Measurements from ENCODE around the gene MXRA8. TPM values are rescaled to one million over a fixed set of nuclear protein-coding genes. Genes with fewer than 3 reads are reported as not detected.
"Not testable (repeated sequence)": the region's sequence is repeated elsewhere in the genome, so short reads cannot be mapped to it uniquely, and the experiment has no call there.

MXRA8 gene
- total RNA-seq, 2 donors from 2014 or later: not detected

DNA sequence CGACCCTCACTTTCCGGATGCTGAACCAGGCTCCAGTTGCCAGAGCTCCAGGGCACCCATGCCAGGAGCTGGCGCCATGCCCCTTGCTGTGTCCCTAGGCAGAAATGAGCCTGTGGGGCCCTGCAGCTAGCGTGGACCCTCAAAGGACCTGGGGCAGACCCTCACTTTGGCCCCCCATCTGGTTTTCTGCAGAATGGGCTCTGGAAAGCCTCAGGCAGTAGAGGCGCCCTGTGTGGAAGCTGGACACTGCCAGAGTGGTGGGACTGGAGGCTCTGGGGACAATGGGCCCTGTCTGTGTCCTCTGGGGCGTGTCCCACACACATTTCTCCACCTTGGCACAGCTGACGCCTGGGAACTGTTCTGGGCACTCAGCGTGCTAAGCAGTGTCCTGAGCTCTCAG, 22.9 kb upstream of the MXRA8 start:
- Mint-ChIP-seq H3K27me3 (no peaks in the 10 kb centered on the region), H3K4me1 (ENCODE audit: low read depth in 2 of 2) (peaks cover 3 to 4% of the 10 kb centered on the region in 2 donors), H3K36me3 (peaks cover under 1% of the 10 kb centered on the region), H3K4me3 (no peak overlapping the region), H3K9me3 (no peaks in the 10 kb centered on the region), H3K27ac (no peak overlapping the region)
- DNase-seq (ENCODE audit: low spot score): no peak
- ATAC-seq: peak in 1 of 2 donors; percentile 36

DNA sequence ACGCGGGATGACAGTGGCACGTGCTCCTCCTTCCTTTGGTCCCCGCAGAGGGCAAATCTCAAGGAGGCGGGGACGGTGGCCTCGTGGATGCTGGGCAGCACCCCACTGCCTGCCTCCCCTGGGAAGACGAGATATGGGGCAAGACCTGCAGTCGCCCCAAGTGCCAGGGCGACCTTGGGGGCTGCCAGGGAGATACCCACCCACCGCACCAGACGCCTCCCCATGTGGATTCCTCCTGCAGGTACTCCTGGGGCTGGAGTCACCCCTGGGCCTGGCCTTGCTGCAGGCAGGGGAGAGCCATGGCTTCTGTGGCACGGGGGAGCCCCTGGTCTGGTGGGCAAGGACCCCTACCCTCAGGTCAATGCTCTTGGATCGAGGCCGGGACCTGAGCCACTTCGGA, 22.5 kb upstream of the MXRA8 start:
- no peaks in the 10 kb centered on the region for H3K9me3 Mint-ChIP-seq
- peaks cover 3 to 4% of the 10 kb centered on the region in 2 donors for H3K4me1 Mint-ChIP-seq (ENCODE audit: low read depth in 2 of 2)
- H3K27me3 Mint-ChIP-seq: no peaks in the 10 kb centered on the region
- DNase-seq (ENCODE audit: low spot score) (no peak), ATAC-seq (no peak)
- no peak overlapping the region for H3K4me3 Mint-ChIP-seq
- H3K36me3 Mint-ChIP-seq: no peaks in the 10 kb centered on the region
- H3K27ac Mint-ChIP-seq: no peak overlapping the region

DNA sequence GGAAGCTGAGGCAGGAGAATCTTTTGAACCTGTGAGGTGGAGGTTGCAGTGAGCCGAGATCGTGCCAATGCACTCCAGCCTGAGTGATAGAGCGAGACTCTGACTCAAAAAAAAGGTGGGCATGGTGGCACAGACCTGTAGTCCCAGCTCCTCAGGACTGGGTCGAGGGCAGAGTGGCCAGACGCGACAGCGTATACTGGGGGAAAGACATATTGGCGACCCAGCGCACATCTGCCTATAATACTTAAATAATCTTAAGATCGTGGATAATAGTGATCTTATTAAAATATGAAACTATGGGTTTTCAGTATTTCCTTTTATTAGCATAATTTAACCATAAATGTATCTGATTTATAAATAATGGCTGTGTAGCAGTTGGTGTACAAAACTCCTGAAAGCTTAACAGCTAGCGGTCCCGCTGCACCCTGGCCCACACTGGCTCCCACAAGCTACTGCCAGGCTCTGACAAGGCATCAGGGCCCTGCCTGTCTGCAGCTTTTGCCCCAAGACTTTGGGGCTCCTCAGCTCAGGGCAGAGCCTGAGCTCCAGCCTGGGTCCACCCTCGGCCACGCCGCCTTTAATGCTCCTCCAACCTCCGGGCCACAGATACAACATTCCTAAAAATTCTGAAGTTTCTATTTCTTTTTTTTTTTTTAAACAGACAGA, 19.3 kb upstream of the MXRA8 start:
- H3K4me3 Mint-ChIP-seq: no peak overlapping the region

DNA sequence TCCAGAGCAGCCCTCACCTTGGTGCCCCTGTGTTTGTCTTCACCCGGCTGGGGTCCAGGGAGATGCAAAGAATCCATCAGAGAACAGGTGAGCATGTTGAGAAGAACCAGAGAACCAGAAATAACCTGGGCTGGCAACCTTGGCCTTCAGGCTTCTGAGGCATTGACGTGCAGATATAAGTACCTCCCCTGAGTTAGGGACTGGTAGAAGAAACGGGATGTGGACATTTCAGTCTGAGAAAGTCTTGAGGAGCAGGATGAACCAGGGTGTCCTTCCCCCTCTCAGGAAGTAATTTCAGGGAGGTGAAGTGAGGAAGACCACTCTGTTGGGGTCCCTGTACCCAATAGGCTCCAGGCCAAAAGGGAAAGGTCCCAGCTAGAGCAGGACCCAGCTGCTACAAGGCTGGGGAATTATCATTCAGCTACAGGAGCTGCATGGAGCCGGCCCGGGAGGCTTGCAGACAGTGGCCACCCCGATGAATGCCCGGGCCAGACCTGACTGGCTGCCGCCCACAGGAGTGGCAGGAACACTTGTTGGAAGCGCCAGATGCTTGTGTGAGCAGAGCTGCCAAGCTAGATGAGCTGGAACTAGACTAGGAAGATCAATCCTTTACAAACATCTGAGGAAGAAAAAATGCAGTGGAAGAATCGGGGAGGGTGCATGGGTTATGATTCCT, 18.3 kb upstream of the MXRA8 start:
- H3K27me3 Mint-ChIP-seq: no peaks in the 10 kb centered on the region
- peak overlapping the region; percentile 84 to 90 for H3K27ac Mint-ChIP-seq
- H3K4me3 Mint-ChIP-seq: no peak overlapping the region
- no peak for DNase-seq (ENCODE audit: low spot score)
- ATAC-seq: no peak
- H3K36me3 Mint-ChIP-seq: no peaks in the 10 kb centered on the region
- H3K9me3 Mint-ChIP-seq: no peaks in the 10 kb centered on the region
- H3K4me1 Mint-ChIP-seq (ENCODE audit: low read depth in 2 of 2): peaks cover 4 to 6% of the 10 kb centered on the region in 2 donors

More for the DNA sequence above, 19.3 kb upstream of the MXRA8 start:
- DNase-seq (ENCODE audit: low spot score): no peak
- H3K36me3 Mint-ChIP-seq: no peaks in the 10 kb centered on the region
- no peak overlapping the region for H3K27ac Mint-ChIP-seq
- H3K4me1 Mint-ChIP-seq (ENCODE audit: low read depth in 2 of 2): peaks cover 4 to 5% of the 10 kb centered on the region in 2 donors
- H3K9me3 Mint-ChIP-seq: no peaks in the 10 kb centered on the region
- H3K27me3 Mint-ChIP-seq: no peaks in the 10 kb centered on the region
- no peak for ATAC-seq

DNA sequence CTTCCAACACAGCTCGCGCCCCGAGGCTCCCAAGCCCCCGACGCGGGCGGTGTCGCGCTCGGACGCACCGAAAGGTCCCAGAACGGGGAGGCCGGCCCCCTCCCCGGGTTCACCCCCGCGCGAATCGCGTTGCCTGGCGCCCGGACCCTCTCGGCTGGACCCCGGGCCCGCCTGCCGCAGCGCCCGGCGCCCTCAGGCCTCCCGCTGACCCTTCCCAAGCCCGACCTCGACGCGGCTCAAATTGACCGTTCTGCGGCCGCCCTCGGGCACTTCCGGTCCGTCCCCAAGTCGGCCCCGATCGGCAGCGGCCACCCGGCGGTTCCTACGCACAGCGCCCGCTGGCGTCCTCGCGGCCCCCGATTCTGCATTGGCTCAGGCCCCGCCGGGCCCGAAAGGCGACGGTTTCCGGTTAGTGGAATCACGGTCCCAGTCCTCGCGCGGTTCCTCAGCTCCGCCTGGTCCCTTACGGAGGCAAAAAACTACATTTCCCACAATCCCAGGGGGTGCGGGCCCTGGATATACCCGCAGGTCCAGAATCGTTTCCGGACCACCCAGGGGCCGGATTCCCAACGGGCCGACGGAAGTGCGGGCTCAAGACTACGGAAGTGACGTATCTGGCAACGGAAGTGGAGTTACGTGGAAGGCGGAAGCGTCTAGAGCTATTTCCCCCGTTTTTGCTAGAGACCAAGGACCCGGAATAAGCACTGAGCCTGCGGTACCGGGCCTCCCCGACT, 16.7 kb upstream of the MXRA8 start, which contains the start of gene AURKAIP1:
Gene AURKAIP1, minus strand, starts transcription at position 279 of the 734 bp plus-strand sequence. CDS start 451 bp downstream, outside the sequence.
- H3K9me3 Mint-ChIP-seq: no peaks in the 10 kb centered on the region
- no peaks in the 10 kb centered on the region for H3K27me3 Mint-ChIP-seq
- DNase-seq (ENCODE audit: low spot score) (peak; percentile 99), ATAC-seq (peak; percentile 94 to 97)
- peak within 1 kb of the TSS; percentile 84 to 90 for H3K27ac Mint-ChIP-seq
- H3K4me3 Mint-ChIP-seq: peak within 1 kb of the TSS; percentile 92
- peaks cover 4 to 6% of the 10 kb centered on the region in 2 donors for H3K4me1 Mint-ChIP-seq (ENCODE audit: low read depth in 2 of 2)
- H3K36me3 Mint-ChIP-seq: no peaks in the 10 kb centered on the region

DNA sequence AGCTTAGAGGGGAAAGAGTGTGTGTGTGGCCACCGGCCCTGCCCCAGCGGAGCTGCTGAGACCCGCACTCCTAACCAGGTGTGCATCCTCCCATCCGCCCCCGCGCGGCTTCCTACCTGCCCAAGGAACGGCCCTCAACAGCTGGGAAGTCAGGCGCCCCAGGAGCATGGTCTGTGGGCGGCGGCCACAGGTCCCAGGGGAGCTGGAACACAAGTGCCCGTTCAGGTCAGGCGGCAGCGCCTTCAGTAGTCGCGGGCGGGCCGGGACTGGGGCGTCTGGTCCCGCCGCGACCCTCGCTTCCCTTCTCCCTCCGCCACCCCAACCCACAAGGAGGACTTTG, 16.2 kb upstream of the MXRA8 start:
- no peaks in the 10 kb centered on the region for H3K27me3 Mint-ChIP-seq
- peak overlapping the region; percentile 84 to 90 for H3K27ac Mint-ChIP-seq
- H3K9me3 Mint-ChIP-seq: no peaks in the 10 kb centered on the region
- H3K4me3 Mint-ChIP-seq: peak overlapping the region; percentile 92
- no peak for ATAC-seq
- peaks cover 4 to 6% of the 10 kb centered on the region in 2 donors for H3K4me1 Mint-ChIP-seq (ENCODE audit: low read depth in 2 of 2)
- no peak for DNase-seq (ENCODE audit: low spot score)
- no peaks in the 10 kb centered on the region for H3K36me3 Mint-ChIP-seq

DNA sequence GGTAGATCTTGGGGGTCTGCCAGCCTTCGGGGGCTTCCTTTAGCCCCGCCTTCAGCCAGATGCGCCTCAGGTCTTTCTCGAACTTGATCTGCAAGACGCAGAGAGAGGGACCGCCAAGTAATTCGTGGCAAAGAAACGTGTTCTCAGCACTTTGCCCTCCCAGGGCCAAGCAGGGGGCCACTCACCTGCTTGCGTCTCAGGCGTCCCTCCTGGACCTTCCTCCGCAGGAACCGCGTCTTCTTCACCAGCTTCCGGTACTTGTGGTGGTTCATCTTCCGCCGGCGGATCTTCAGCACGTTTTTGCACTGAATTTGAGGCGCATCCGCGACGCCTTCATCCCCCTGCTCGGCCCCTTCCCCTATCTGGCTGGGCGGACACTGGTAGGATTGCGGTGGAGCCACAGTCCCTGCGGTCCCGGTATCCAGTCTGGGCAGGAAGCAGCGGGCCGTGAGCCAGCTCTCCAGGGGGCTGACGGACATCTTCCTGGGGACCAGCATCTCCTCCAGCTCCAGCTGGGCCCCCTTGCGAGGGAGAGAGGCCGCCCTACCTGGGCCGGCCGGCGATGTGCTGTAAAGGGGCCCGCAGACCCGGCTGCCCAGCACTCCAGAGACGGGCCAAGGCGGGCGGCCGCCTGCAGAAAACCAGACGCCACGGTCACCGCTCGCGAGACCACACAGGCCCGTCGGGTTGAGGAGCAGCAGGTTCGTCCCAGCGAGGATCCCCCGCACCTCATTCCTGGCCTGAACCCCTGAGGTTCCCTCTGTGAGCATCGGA, 15.6 kb upstream of the MXRA8 start:
- Mint-ChIP-seq H3K27me3 (no peaks in the 10 kb centered on the region), H3K9me3 (no peaks in the 10 kb centered on the region), H3K27ac (peak overlapping the region in 1 of 2 donors; percentile 84), H3K4me1 (ENCODE audit: low read depth in 2 of 2) (peaks cover 4 to 6% of the 10 kb centered on the region in 2 donors), H3K4me3 (peak overlapping the region; percentile 92), H3K36me3 (no peaks in the 10 kb centered on the region)
- ATAC-seq: no peak
- no peak for DNase-seq (ENCODE audit: low spot score)

DNA sequence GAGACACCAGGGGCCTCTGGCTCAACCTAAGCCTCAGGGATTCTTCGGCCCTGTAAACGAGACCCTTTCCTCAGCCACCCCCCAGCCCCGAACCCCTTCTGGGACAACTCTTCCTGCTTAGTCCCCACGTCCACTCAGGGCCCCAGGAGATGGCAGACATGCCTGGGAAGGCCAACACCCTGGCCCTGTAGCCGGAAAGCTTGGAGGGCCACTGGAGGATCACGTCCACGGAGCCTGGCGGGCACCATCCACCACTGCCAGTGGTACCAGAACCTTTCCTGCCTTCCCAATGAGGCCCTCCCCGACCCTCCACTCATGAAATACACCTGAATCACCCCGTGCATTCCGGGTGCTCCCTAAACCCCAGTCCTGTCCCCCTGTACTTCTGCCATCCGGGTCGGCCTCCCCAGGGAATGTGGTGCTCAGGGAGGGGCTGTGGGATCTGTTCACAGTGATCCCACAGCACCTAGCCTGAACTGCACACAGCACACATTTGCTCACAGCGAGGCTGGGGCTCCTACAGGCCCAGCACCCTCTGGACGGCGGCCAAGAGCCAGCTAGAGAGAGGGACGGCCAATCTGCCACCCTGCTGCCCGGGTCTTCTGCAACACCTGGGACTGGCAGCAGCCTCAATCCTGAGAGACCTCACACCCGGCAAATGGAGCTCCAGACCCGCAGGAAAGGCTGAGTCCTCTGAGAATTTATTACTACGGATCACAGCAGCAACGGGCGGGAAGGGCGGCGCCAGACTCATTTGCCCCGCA, 14.9 kb upstream of the MXRA8 start:
- H3K9me3 Mint-ChIP-seq: no peaks in the 10 kb centered on the region
- peaks cover 4 to 6% of the 10 kb centered on the region in 2 donors for H3K4me1 Mint-ChIP-seq (ENCODE audit: low read depth in 2 of 2)
- no peak for DNase-seq (ENCODE audit: low spot score)
- ATAC-seq: no peak
- no peak overlapping the region for H3K27ac Mint-ChIP-seq
- no peaks in the 10 kb centered on the region for H3K27me3 Mint-ChIP-seq
- no peaks in the 10 kb centered on the region for H3K36me3 Mint-ChIP-seq
- peak overlapping the region; percentile 92 for H3K4me3 Mint-ChIP-seq

DNA sequence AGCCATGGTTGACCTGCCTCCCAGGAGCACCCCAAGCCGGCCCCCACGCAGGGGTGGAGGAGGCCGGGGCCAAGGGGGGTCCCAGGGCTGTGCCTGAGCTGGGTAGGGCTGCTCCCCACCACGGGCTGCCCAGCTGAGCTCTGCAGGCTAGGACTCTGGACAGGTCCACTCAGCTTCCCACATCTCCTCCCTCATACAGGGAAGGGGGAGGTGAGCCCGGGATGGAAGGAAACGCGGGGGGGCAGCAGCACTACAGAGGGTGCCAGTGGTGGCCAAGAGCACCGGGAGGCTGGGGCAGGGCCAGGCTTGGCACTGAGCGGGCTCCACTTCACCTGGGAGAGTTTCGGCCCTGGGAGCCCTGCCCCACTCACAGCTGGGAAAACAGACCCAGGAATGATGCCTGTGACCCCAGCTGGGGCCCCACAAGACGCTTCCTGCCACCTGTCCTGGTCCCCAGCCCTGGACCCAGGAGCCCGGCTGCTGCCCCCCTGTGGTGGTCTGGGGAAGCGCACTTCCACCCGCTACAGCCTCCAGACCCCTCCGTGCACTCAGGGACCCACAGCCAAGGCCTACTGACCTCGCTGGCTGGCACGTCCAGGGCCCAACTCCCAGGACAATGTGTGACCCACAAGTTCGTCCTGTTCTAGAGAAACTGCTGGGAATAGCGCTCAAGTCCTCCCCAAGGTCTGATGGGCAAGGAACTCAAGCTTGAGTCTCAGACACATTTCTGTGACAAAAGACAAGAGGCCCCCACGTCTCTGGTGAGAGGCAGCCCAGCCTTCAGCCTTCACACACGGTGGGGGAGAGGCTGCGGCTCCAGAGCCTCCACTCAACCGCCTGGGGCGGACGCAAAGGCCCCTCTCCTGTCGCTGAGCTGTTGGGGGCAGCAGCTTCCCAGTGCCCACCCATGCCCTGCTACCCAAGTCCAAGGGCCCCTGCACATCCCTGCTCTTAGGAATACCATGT, 13.7 kb upstream of the MXRA8 start:
- Mint-ChIP-seq H3K4me1 (ENCODE audit: low read depth in 2 of 2) (peaks cover 4 to 6% of the 10 kb centered on the region in 2 donors), H3K27me3 (no peaks in the 10 kb centered on the region), H3K4me3 (peak overlapping the region; percentile 22), H3K9me3 (no peaks in the 10 kb centered on the region), H3K27ac (no peak overlapping the region), H3K36me3 (no peaks in the 10 kb centered on the region)
- no peak for DNase-seq (ENCODE audit: low spot score)
- ATAC-seq: peak; percentile 40 to 43

DNA sequence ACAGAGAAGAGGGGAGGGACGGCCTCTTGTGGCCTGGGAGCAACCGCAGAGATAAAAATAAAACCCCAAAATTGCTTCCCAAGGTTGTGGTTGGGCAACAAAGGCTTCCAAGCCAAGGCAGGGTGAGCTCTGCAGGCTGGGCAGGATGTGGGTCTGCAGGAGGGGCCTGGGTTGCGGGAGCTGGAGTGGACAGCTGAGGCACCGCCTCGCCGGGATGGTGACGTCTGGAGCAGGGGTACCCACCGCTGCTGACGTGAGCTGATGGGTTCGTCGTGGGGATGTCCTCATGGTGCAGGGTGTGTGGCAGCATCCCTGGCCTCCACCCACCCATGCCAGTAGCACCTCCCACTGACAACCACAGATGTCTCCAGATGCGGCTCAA, 13.0 kb upstream of the MXRA8 start:
- Mint-ChIP-seq H3K4me1 (ENCODE audit: low read depth in 2 of 2) (peaks cover 0 to 6% of the 10 kb centered on the region in 2 donors), H3K36me3 (no peaks in the 10 kb centered on the region), H3K27me3 (no peaks in the 10 kb centered on the region), H3K9me3 (no peaks in the 10 kb centered on the region), H3K4me3 (no peak overlapping the region), H3K27ac (no peak overlapping the region)
- ATAC-seq (peak in 1 of 2 donors; percentile 3), DNase-seq (ENCODE audit: low spot score) (no peak)

DNA sequence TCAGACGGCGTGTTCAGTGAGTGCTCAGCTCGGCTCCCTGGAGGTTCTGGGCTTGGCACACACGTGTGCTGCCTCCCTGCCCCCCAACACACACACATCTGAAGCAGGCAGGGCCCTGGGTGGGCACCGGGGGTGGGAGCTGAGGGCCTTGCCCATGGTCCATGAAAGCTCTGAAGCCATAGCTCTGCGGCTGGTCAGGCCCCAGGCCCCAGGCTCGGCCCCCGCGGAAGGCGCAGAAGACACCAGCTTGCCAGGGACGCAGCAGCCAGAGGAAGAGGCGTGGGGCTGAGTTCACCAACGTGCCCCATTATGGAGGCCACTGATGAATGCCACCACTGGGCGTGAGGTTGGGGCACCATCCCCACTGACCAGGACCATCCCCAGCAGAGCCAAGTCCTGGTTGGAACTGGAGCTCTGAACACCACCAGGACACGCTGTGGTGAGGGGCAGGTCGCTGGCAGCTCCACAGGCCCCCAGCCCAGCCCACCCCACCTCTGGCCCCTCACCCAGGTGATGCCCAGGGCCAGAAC, 12.5 kb upstream of the MXRA8 start:
- H3K4me1 Mint-ChIP-seq (ENCODE audit: low read depth in 2 of 2): peaks cover 0 to 6% of the 10 kb centered on the region in 2 donors
- H3K27me3 Mint-ChIP-seq: no peaks in the 10 kb centered on the region
- ATAC-seq: no peak
- no peaks in the 10 kb centered on the region for H3K36me3 Mint-ChIP-seq
- no peaks in the 10 kb centered on the region for H3K9me3 Mint-ChIP-seq
- no peak for DNase-seq (ENCODE audit: low spot score)
- H3K27ac Mint-ChIP-seq: no peak overlapping the region
- H3K4me3 Mint-ChIP-seq: no peak overlapping the region

DNA sequence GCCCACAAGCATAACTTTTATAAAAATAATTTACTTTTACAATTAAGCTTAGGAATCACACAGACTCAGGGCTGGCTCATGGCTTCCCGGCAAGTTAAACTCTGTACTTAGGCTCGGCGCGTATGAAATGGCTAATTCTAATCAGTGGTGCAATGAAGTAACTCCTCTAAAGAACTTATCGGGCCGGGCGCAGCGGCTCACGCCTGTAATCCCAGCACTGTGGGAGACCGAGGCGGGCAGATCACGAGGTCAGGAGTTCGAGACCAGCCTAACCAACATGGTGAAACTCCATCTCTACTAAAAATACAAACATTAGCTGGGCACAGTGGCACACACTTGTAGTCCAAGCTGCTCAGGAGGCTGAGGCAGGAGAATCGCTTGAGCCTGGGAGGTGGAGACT, 11.7 kb upstream of the MXRA8 start:
- not testable (repeated sequence) for H3K4me3 Mint-ChIP-seq, H3K36me3 Mint-ChIP-seq, H3K27ac Mint-ChIP-seq

More for the DNA sequence above, 11.7 kb upstream of the MXRA8 start:
- H3K27me3 Mint-ChIP-seq; H3K4me1 Mint-ChIP-seq (ENCODE audit: low read depth in 2 of 2); H3K9me3 Mint-ChIP-seq; ATAC-seq; DNase-seq (ENCODE audit: low spot score): not testable (repeated sequence)

Data from natural killer cell treated with Interleukin-12 subunit alpha and Interleukin-12 subunit beta and Interleukin-15 and Interleukin-18, amount 100 ng/mL, for 72 hours (primary cell).